ENCODE data around the gene RTN4R.

- TF ChIP-seq EZH2 (IDR thresholded peaks at IDR 0.05; ENCODE audit: borderline replicate concordance, low read depth, low read length, poor library complexity, severe bottlenecking): no peak
- TF ChIP-seq, protein P1, sequence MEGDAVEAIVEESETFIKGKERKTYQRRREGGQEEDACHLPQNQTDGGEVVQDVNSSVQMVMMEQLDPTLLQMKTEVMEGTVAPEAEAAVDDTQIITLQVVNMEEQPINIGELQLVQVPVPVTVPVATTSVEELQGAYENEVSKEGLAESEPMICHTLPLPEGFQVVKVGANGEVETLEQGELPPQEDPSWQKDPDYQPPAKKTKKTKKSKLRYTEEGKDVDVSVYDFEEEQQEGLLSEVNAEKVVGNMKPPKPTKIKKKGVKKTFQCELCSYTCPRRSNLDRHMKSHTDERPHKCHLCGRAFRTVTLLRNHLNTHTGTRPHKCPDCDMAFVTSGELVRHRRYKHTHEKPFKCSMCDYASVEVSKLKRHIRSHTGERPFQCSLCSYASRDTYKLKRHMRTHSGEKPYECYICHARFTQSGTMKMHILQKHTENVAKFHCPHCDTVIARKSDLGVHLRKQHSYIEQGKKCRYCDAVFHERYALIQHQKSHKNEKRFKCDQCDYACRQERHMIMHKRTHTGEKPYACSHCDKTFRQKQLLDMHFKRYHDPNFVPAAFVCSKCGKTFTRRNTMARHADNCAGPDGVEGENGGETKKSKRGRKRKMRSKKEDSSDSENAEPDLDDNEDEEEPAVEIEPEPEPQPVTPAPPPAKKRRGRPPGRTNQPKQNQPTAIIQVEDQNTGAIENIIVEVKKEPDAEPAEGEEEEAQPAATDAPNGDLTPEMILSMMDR (conservative IDR thresholded peaks at IDR 0.05; ENCODE audit: low read depth, low read length): no peak
Observed at GRCh38 chr22:20210473-20211059, 57.6 kb downstream of the RTN4R start.

All from A673 (cell line).